PFSK-1 (cell line): ENCODE data around the gene SCUBE1.

Source experiments
- FOXP2 ChIP-seq: optimal IDR thresholded peaks from 2 replicates; pipeline ENCODE3; 2011; ENCODE audit warnings: borderline replicate concordance, control low read depth, inconsistent platforms; ENCODE audit not compliant: insufficient read depth; ENCODE audit errors: extremely low read length, extremely low read depth
- POLR2AphosphoS5 ChIP-seq: IDR thresholded peaks from 2 replicates; pipeline ENCODE4 v1.6.1; 2012; ENCODE audit warnings: low read depth, mild to moderate bottlenecking, control low read depth, low read length, moderate library complexity
- REST ChIP-seq, 2 experiments: IDR thresholded peaks; 2 replicates each; pipeline versions ENCODE4 v1.6.1 to v1.8.0; 2011 to 2012; ENCODE audit warnings: low read depth in 2 of 2, low read length in 2 of 2, control low read depth in 1 of 2, inconsistent platforms in 1 of 2, mild to moderate bottlenecking in 1 of 2, moderate library complexity in 1 of 2; ENCODE audit not compliant: insufficient read depth in 1 of 2
- SIN3A ChIP-seq: IDR thresholded peaks from 2 replicates; pipeline ENCODE4 v1.6.1; 2012; ENCODE audit warnings: mild to moderate bottlenecking, low read length, moderate library complexity, borderline replicate concordance; ENCODE audit not compliant: insufficient read depth
- TAF1 ChIP-seq: IDR thresholded peaks from 2 replicates; pipeline ENCODE4 v1.6.1; 2012; ENCODE audit warnings: low read length, control low read depth, borderline replicate concordance; ENCODE audit not compliant: insufficient read depth

SCUBE1 gene

GRCh38 chr22:43333978-43334377, 9.2 kb downstream of the SCUBE1 start:
- no peak for TF ChIP-seq REST (IDR thresholded peaks at IDR 0.05; ENCODE audit: insufficient read depth in 1 of 2, low read depth in 2 of 2, low read length in 2 of 2)

GRCh38 chr22:43333156-43333555, 10.0 kb downstream of the SCUBE1 start:
- TF ChIP-seq POLR2AphosphoS5 (no peak), FOXP2 (no peak), REST (IDR thresholded peaks at IDR 0.05; ENCODE audit: insufficient read depth in 1 of 2, low read depth in 2 of 2, low read length in 2 of 2) (no peak), SIN3A (no peak)

- no peak for TF ChIP-seq TAF1
- no peak for TF ChIP-seq POLR2AphosphoS5
These were observed 11.5 kb downstream of the SCUBE1 start for GRCh38 chr22:43331698-43332097.

- TF ChIP-seq FOXP2 (no peak), TAF1 (no peak), SIN3A (no peak), POLR2AphosphoS5 (no peak), REST (IDR thresholded peaks at IDR 0.05; ENCODE audit: insufficient read depth in 1 of 2, low read depth in 2 of 2, low read length in 2 of 2) (no peak)
These were observed 12.1 kb downstream of the SCUBE1 start for GRCh38 chr22:43331069-43331451.

- TF ChIP-seq SIN3A = no peak
- no peak for TF ChIP-seq REST (IDR thresholded peaks at IDR 0.05; ENCODE audit: insufficient read depth in 1 of 2, low read depth in 2 of 2, low read length in 2 of 2)
- TF ChIP-seq FOXP2 = no peak
- TF ChIP-seq TAF1 = no peak
- no peak for TF ChIP-seq POLR2AphosphoS5
These were observed 12.7 kb downstream of the SCUBE1 start for GRCh38 chr22:43330178-43331068.
